H54 (cell line): ENCODE data around the gene ITIH3.

Experiments used
- DNase-seq: peaks from one replicate; pipeline ENCODE4 v3.0.0; 2011; ENCODE audit warnings: low spot score, mixed read lengths; ENCODE audit not compliant: insufficient read length
- FAIRE-seq: peaks from 3 replicates; lab custom pipeline; 2011; peaks lifted over from hg19 to GRCh38; lab: Jason Lieb, UNC
- POLR2A ChIP-seq: IDR thresholded peaks from 2 replicates; pipeline ENCODE4 v1.6.1; 2011; ENCODE audit warnings: low read depth, mild to moderate bottlenecking, low read length

The ITIH3 gene

DNA sequence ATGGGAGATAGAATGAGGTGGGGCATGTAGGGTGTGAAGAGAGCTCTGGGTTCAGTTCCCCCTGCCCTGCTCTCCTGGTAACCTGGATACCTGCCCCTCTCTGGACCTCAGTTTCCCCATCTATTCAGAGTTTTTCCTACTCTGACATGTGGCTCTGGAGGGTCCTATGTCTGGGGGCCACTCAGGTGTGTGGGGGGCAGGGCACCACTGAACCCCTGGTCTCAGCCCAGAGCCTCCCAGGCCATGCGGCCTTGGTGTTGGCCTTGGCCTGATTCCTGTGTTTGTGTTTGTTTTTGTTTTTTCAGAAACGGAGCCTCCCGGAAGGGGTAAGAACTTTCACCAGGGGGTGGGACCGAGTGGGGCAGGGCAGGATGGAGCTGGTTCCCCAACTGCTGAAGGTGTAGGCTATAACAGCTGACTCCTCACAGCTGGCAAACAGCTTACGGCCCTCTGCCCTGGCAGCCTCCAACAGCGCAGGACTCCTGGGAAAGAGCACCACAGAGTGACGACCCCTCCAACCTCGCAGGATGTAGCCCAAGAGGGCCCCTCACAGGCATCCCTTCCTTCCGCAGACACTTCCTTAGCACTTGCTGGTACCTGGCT, 803 bp downstream of the ITIH3 start:
- TF ChIP-seq POLR2A, result no peak
- DNase-seq, result no peak
- no peak for FAIRE-seq

DNA sequence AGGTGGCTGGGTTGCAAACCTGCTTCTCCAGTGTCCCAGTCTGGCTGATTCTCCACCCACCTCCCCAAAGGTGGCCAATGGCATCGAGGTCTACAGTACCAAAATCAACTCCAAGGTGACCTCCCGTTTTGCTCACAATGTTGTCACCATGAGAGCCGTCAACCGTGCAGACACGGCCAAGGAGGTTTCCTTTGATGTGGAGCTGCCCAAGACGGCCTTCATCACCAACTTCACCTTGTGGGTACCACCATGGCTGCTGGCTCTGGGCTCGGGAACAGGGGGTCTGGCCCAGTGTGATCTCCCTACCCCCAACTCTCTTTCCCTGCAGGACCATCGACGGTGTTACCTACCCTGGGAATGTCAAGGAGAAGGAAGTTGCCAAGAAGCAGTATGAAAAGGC, 1.8 kb downstream of the ITIH3 start:
- FAIRE-seq, result no peak
- no peak for DNase-seq
- TF ChIP-seq POLR2A, result no peak

DNA sequence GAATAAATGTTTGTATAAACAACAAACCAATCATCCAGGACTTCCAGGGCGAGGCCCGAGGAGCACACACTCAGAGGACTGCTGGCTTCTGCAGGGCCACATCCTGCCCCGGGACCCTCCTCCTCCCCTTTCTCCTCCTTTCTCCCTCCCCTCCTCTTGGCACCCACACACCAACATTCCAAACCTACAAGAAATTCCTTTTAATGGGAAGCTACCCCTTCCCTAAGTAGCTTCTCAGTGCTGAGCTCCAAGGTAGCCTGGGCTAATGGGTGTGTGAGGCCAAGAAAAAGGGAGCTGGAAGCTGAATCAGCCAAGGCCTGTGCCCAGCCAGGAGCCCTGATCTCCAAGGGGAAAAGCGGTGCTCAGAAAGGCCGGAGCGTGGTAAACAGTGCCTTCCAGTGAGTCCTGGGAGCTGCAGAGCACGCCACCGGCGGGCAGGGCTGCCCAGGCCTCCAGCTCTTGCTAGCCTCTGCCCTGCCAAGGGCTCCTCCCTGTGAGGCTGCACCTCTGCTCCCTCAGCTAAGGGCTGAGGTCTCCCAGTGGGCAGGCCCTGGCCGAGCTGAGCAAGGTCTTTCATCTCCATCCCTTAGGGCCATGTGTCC, 3.9 kb downstream of the ITIH3 start:
- DNase-seq (no peak), FAIRE-seq (no peak)
- TF ChIP-seq POLR2A, result no peak

DNA sequence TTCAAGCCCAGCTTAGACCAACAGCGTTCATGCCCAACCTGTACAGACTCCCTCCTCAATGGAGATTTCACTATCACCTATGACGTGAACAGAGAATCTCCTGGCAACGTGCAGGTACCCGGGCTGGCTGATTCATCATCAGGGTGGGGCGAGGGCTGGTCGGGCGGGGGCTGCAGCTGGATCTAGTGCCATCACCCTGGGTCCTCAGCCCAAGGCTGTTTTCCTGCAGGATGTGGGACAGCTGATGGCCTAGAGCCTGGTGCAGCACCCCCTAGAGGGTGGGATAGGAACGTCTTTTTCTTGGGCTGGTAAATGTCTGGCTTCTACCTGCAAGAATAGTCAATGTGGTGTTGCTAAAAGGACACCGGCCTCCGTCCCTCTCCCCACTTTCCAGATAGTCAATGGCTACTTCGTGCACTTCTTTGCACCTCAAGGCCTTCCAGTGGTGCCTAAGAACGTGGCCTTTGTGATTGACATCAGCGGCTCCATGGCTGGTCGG, 4.4 kb downstream of the ITIH3 start:
- no peak for TF ChIP-seq POLR2A
- no peak for FAIRE-seq
- peak; percentile 66 for DNase-seq

DNA sequence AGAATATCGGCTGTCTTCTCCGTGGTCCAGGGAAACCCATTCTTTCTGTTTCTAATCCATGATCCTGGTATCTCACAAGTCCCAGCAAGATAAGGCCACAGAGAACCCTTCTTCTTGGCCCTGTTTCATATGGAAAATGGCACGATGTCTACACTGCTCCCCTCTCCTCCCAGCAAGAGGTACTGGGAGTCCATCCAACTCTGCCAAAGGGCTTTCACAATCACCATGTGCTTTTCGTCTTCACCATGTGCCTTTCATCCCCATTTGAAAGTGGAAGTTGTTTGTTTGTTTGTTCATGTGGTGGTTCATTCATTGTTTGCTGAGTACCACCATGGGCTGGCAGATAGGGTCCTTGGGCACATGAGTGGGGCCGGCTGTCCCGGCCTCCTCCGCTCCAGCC, 5.5 kb downstream of the ITIH3 start:
- no peak for DNase-seq
- no peak for FAIRE-seq
- no peak for TF ChIP-seq POLR2A

DNA sequence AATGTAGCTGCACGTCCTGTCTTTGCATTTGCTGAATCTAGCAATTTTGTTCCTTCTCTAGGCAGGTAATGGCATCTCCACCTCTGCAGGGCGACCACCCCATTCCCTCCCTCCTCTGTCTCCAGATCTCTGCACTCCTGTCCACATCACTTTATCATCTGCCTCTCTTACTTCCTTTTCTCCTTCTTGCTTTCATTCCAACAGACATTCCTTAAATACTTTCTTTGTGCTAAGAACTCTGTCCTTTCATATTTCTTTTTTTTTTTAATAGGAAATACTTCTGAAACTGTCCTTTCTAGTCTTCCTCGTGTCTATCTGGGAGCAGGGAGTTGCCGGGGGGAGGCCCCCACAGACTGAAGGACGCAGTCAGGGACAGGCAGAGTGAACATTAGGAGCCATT, 7.2 kb downstream of the ITIH3 start:
- no peak for TF ChIP-seq POLR2A
- DNase-seq (no peak), FAIRE-seq (no peak)

DNA sequence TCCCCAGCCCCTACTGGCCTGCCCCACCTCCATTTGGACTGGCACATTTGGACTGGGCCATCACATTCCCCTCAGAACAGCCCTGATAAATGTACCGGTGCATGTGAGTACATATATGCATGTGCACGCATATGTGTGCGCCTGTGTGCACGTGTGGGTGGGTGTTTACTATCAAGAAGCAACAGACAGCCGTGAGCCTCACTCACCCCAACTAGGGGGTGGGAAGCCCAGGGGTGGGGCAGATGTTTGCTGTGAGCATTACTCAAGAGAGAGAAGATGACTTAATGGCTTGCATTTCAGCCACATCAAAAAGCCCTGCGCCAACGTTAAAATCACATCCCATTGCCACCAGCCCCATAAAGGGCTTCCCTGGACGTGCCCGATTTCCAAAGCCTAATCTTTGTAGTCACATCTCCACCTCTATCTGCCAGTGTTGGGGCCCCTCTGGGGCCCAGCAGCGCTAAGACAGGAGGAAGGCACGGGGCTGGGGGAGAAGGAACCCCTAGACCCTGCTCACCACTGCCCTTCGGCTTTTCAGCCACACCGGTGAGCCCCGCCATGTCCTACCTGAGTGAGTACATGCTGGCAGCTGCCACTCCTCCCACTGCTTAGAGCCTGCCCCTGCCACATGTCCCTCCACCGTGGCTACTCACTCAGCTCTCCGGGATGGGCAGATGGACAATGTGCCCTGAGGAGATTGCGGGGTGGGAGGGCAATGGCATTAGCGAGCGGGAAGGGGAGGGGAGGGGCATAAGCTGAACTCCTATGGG, 10.9 kb downstream of the ITIH3 start:
- DNase-seq, result no peak
- FAIRE-seq, result no peak
- TF ChIP-seq POLR2A, result no peak

DNA sequence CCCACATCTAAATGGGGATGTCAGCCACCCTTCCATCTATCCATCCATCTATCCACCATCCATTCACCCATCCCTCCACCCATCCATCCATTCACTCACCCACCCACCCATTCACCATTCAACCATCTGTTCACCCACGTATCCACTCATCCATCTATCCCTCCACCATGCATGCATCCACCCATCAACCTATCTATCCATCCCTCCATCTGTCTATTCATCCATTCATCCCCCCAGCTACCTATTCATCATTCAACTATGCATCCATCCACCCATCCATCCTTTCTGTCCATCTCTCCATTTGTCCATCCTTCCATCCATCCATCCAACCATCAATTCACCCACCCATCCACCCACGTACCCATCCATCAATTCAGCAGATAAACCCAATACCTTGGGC, 14.6 kb downstream of the ITIH3 start:
- no peak for DNase-seq
- no peak for TF ChIP-seq POLR2A
- FAIRE-seq, result no peak

DNA sequence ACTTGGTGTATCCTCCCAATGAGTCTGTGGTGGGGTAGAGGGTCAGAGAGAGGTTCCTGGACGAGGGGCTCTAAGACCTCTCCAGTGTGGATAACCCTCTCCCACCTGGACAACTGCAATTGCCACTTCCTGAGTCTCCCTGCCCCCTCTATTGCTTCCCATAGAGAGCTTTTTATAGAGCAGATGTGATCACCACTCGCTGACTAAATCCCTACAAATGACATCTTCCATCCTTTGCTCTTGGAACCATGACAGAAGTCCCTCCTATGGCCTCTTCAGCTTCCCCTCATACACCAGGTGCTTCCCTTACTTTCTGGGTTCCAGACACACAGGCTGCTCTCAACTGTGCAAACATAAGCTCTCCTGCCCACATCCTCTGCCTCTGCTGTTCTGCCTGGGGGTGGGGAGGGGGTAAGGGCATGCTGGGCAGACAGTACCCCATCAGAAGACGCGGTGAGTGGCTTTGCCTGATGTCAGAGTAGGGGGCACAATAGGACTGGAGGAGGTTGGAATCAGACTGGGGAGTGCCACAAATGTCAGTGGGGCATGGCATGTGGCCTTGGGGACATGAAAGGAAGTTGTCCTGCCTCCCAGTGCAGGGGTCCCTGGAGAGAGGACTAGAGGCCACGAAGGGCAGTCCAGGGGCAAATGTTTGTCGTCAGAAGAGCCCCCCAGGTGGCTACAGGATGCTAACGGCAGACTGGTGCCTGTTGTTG, 15.2 kb downstream of the ITIH3 start:
- TF ChIP-seq POLR2A, result no peak
- DNase-seq (no peak), FAIRE-seq (no peak)

DNA sequence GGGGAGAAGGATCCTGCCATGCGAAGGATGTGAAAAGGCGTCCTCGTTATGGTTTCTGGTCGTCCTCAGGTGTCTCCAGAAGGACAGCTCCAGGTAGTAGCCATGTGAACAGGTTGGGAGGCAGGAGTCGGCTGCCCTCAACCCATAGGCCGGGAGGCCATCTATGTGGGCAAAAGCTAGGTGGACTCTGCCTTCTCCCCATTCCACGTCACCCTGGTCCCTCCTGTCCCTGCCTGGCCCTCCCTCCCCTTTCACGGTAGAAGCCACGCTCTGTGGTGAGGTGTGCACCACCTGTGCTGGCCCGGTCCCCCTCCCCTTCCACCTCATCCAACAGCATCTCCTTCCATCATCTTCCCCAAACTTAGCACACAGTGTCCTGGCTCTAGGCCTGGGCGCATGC, 16.3 kb downstream of the ITIH3 start:
- DNase-seq (no peak), FAIRE-seq (no peak)
- no peak for TF ChIP-seq POLR2A

DNA sequence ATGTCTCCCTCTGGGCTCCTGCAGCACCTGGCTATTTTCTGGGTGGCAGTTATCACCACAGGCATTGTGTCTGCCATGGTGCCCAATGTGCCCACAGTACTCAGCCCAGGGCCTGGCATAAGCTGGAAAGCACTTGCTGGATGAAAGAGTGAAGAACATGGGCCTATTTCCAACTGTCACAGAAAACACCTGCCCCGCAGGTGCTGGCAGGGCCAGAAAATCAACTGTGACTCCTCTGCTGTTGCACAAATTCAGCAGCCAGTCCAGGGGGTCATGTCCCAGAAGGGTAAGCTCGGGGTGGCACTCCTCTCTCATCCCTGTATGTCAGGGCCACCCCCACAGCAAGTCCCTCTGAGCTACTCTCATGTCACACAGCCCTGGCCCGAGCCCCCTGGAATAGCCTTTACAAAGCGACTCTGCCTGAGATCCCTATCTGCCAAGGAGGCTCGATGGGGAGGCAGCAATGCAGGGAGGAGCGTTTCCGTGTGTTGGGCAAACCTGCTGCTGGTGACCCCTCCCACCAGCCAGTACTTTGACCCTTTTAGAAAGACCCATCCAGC, 16.9 kb downstream of the ITIH3 start:
- no peak for FAIRE-seq

DNA sequence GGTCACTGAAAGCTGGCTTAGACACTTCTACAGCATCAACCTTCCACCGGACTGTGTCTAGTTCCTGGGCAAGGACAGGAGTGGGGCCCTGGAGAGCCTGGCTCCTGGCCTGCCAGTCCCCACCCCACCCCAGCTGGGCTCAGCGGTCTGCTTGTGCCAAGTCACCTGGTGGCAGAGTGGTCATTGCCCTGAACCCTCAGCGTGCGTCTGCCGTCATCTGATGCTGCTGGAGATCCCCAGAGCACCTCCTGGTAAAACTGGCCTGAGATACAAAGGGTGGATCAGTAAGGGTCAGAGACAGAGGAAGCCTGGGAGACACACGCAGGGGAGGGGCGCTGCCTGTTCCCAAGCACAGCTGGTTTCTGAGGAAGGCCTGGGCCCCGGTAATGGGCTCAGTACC, 19.2 kb downstream of the ITIH3 start:
- no peak for FAIRE-seq
- DNase-seq, result no peak
- TF ChIP-seq POLR2A, result no peak

More for the DNA sequence above, 16.9 kb downstream of the ITIH3 start:
- DNase-seq, result no peak
- TF ChIP-seq POLR2A, result no peak

DNA sequence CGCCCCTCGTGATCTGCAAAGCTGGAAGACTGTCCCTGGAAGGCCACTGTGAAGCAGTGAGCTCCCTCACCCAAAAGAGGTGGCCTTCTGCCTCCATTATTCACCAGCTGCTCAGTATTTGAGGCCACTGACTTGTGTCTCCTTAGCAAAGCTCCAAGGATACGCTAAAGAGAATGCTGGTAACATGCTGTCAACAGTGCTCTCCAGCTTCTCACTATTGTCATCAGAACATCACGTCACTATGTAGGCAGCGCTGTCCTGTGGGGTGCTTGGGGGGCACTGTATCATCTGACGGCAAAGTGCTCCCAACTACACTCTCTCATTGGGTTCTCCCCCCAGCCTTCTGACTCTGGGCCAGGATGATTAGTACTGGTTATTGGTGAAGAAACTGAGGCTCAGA, 21.6 kb downstream of the ITIH3 start:
- no peak for DNase-seq
- TF ChIP-seq POLR2A, result no peak
- FAIRE-seq, result no peak

DNA sequence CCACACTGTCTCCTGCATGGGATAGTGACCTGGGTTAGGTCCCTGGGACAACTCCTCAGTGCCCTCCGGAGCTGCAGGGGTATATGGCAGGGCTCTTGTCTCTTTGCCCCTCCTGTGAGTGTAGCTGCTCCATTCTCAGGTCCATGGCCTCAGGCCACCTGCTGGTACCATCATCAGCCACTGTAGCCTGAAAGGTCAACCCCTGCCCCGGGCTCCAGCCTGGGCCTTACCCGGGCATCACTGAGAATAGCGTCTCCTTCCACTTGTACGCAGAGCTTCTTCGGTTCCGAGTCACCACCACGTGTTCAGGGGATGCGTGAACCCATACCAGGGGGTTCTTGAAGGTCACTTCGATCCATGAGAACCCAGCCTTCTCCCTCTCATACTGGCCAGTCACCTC, 22.1 kb downstream of the ITIH3 start:
- FAIRE-seq (no peak), DNase-seq (no peak)
- TF ChIP-seq POLR2A, result no peak
